Stimulated activated CD8-positive, alpha-beta memory T cell treated with anti-CD3 and anti-CD28 coated beads, Interleukin-12 subunit alpha, Interleukin-12 subunit beta, amount 100 ng/mL, for 1 hour (primary cell): ENCODE measurements around the gene CALCOCO2.
"Not testable (repeated sequence)": the region's sequence is repeated elsewhere in the genome, so short reads cannot be mapped to it uniquely, and the experiment has no call there.

Experiments used
- DNase-seq: peaks from one replicate; pipeline ENCODE4 v3.0.0-alpha.2; 2020; ENCODE audit warnings: low read depth

The CALCOCO2 gene

DNA sequence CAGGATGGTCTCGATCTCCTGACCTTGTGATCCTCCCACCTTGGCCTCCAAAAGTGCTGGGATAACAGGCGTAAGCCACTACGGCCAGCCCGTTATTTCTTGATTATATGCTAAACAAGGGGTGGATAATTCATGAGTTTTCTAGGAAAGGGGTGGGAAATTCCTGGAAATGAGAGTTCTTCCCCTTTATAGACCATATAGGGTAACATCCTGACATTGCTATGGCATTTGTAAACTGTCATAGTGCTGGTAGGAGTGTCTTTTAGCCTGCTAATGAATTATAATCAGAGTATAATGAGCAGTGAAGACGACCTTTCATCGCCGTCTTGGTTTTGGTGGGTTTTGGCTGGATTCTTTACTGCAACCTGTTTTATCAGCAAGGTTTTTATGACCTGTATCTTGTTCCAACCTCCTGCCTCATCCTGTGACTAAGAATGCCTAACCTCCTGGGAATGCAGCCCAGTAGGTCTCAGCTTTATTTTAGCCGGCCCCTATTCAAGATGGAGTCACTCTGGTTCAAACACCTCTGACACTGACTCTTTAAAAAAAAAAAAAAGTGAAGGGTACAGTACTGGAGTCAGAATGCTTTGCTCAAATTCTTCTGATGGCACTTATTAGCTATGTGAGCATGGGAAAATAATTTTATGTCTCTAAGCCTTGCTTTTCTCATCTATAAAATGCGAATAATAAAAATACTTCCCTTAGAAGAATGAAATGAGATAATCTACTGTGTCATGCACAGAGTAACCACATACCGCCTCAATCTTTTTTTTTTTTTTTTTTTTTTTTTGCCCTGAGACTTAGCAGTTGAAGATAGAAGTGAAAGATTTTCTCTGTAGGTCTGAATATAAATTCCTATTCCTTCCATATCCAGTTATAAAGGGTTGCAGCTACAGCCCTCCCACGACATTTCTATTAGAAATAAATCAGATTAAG lies 5.1 kb upstream of the CALCOCO2 start:
- no peak for DNase-seq

DNA sequence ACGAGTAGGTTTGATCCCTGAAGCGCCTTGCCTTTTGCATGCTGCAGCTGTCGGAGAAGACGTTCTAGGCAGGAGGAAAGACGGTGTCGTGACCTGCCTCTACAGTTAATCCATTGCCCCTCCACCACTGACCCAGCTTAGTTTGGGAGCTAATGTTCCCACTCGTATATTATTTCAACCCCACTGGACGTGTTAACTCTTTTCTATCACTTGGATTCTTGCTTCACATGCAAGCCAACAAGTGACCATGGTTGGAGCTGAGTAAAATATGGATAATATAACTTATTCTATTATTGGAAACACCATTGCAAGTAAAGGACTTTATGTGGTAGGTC lies 681 bp downstream of the CALCOCO2 start:
- no peak for DNase-seq

DNA sequence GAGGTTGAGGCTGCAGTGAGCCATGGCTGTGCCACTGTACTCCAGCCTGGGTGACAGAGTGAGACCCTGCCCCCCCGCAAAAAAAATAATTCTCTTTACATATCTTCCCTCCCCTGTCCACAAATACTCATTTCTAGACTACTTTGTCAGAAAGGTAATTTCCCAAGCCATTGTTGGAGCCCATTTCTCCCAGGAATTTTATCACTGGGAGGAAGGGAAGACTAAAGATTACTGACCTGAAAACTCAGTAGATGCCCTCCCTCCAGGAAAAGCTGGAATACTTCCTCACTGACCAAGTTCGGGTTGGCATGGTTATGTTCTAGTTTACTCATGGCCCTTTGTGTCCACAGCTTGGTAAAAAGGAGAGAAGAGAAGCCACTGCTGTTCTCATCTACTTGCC lies 4.1 kb downstream of the CALCOCO2 start:
- no peak for DNase-seq

DNA sequence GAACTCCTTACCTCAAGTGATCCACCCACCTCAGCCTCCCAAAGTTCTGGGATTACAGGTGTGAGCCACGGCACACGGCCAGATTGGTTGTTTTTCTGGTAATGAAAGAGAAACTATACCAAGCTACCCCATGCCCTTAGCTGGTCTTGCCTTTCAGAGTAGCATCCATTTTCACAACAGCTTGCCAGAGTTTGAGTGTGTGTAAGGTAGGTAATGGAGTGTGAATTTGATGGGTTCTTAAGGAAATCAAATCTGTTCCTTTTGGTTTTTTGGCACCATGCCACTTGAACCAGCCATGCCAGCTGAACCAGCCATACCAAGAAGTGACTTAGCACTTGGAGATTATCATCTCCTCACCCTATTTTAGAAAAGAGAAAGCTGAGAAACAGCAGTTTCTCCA lies 5.1 kb downstream of the CALCOCO2 start:
- DNase-seq, result no peak

DNA sequence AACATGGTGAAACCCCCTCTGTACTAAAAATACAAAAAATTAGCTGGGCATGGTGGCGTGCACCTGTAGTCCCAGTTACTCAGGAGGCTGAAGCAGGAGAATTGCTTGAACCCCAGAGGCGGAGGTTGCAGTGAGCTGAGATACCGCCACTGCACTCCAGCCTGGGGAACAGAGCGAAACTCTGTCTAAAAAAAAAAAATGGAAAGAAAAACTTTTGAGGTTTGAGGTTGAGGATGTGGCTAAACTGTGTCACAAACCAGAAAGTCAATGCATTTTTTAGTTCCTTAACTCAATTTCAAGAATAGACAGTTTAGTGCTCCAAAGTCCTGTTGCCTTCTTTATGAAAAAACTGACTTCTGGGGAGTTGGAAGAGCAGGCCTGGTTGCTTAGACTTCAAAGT lies 6.6 kb downstream of the CALCOCO2 start:
- DNase-seq, result not testable (repeated sequence)

DNA sequence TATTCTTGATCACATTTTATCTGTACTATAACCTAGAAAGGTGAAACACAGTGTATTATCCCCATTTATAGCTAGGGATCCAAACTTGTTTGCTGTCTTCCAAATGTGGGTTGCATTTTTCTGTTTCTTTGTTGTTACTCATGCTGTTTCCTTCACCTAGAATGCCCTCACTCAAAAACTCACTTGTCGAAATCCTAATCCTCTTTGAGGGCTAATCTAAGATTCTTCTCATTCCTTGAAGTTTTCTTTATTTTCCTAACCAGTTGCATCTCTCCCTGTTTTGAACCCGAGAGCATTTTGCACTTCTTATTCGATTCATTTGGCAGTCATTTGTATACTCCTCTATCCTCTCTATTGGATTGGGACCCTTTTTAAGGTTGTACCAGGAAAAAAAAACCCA lies 9.6 kb downstream of the CALCOCO2 start:
- DNase-seq, result no peak

DNA sequence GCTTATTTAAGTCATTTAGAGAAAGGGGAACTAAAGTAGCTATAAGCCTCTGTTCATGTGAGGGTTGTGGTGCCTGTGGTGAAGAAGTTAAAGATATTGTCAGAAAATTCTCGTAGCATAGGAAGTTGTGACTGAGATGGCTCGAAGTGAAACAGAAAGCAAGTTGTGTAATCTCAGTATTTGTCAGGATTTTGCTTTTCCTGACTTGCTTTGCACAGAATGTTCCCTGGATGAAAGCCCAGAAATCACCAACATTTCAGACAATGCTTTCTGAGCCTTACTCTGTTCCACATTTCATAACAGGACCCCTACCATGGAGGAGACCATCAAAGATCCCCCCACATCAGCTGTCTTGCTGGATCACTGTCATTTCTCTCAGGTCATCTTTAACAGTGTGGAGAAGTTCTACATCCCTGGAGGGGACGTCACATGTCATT lies 10.6 kb downstream of the CALCOCO2 start:
- DNase-seq, result no peak

DNA sequence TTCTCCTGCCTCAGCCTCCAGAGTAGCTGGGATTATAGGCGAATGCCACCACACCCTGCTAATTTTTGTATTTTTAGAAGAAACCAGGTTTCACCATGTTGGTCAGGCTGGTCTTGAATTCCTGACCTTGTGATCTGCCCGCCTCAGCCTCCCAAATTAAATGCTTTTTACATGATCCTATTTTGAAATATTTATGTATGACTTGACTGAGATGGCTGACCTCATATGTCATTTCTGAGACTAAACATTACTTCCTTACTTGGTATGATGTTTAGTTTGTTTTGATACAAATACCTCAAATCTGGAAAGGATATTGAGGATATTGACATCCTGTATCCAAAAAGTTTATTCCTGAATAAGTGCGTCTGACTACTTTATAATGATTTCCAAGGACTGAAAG lies 11.9 kb downstream of the CALCOCO2 start:
- DNase-seq, result no peak

DNA sequence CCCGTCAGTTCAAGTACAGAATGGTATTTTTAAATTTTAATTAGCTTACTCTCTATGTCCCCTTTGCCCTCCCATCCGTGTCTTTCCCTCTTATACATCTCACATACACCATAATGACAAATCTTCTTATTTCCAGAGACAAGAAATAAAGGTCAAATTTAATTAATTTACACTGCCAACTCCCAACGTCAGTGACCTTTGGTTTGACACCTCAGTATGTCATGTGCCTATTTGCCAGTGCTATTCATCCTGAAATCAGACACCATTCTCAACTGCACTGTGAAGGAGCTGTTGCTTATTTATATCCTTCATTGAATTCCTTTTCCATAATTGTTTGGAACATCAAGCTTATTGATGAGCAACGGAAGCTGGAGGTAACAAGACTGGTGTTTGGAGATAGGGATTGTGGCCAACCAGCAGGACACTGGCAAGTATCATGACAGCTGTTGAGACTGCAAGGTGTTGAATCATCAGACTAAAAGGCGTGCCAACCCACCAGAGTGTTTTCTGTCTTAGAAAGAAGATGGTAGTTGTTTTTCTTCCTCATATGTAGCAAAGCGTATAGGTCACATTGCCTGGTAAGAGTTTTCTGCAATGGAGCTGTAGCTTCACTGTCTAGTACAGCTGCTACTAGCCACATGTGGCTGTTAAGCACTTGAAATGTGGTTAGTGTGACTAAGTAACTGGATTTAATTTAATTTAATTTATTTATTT lies 12.5 kb downstream of the CALCOCO2 start:
- no peak for DNase-seq

DNA sequence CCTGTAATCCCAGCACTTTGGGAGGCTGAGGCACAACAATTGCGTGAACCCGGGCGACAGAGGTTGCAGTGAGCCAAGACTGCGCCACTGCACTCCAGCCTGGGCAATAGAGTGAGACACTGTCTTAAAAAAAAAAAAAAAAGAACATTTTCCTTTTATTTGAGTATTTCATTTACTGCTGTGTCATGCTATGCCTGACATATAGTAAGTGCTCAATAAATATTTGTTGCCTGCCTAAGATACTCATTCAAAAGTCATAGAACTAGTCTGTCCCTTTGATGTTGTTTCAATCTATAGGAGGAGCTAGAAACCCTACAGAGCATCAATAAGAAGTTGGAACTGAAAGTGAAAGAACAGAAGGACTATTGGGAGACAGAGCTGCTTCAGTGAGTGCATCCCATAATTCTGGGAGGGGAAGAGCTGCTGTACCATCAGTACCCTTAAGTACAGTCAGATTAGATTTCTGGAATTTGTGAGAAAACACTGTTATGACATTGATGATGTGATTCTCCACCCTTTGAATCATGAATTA lies 20.0 kb downstream of the CALCOCO2 start:
- DNase-seq, result no peak

DNA sequence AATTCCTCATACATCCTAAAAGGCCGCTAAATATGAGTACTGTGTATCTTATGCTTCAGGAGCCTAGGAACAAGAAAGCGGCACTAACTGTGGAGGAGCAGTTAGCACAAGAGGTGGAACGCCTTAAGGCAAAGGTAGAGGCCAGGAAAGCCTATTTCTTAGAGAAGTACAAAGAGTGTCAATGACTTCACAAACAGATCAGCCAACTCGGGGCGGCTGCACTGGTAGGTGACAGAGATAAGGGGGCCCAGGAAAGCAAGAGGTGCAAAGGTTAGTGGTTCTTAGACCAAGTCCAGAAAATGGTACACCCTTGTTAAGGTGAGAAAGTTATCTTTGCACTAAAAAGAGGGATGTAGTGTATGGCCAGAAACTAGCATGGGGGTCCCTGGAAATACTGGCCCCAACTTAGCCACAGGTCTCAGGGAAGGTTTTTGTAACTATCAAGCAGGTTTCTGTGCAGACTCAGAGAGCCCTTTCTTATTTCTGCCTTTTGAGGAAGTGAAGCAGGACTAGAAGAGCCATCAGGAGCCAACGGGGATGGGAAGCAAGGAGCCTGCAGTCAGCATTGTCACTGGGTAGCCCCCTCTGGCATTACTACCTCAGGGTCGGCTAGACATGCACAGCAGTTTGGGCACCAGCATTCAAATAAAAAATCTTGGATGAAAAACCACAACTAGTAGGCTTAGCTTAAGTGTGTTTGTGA lies 24.1 kb downstream of the CALCOCO2 start:
- no peak for DNase-seq

DNA sequence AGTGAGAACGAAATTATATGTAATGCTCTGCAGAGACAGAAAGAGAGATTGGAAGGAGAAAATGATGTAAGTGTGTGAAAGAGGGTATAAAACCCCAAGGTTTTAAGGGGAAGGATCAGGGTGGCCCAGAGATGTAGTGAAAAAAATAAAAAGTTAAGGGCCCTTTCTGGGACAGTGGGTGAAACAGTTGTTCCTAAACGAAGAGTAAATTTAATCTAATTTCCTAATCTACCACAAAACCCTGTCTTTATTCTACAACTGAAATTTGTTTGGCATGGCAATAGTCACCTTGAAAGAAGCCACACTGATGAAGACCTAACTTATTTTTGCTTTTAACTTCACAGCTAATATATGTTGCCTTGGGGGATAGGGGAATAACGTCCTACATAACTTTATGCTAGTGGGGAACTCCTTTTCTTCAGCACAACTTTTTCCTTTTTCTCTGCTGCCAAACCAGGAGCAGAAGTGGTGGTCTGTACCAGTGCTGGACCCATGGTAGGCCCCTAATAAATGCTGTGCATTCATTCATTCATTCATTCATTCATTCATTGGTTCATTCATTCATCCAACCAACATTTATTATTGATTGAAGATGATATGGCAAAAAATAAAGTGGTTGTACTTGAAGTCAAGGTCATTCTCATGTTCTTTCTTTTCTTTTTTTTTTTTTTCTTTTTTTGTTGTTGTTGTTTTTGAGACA lies 25.4 kb downstream of the CALCOCO2 start:
- DNase-seq, result no peak

DNA sequence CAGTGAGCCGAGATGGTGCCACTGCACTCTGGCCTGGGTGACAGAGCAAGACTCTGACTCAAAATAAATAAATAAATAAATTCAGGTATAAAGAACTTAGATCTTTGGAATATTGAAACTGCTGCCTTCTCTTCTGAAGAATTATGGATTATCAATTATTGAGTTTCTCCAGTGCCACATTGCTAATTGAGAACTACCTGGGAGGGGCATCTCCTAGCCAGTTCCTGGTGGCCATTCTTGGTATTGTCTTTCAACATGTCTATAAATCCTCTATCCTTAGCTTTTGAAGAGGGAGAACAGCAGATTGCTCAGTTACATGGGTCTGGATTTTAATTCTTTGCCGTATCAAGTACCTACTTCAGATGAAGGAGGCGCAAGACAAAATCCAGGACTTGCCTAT lies 29.2 kb downstream of the CALCOCO2 start:
- no peak for DNase-seq

DNA sequence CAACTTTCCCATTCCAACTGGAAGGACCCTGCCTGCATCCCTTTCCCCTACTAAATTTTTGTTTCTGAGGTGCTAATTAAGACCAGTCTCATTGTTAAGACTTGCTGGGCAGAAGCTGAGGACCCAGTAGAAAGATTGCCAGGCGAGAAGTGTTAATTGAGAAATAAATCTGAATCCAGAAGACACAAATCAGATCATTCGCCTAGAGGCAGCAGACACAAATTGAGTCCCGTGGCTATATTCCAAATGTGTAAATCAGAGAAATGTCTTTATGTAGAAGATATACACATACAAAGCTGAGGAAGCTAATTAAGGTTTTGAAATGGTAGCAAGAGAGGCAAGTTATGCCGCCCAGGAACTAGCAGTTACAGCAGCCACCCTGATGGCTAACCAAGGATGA lies 29.6 kb downstream of the CALCOCO2 start:
- DNase-seq, result no peak

DNA sequence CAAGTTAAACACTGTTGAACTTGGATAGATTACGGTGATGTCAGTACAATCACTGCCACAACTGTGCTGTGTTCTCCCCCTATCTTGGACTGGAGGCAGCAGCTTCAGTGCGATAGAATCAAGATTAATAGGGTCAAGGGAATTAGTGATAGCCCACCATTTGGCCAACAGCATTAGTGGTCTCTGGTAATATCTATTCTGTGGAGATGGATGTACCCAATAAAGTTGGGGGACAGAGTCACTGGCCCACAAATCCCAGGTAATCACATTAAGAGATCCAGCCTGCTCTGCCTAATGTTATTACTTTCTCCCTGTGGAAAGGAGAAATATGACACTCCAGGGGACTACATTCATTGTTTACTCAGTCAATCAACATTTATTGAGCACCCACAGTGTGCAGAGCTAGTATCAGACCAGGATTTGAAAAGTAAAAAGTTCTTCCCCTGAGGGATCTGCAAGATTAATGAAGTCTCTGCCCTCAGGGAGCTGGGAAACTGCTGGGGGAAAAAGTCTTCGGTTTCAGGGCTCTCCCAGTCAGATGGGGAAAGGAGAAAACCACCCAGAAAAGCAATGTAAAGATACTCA lies 38.2 kb downstream of the CALCOCO2 start:
- DNase-seq, result no peak

DNA sequence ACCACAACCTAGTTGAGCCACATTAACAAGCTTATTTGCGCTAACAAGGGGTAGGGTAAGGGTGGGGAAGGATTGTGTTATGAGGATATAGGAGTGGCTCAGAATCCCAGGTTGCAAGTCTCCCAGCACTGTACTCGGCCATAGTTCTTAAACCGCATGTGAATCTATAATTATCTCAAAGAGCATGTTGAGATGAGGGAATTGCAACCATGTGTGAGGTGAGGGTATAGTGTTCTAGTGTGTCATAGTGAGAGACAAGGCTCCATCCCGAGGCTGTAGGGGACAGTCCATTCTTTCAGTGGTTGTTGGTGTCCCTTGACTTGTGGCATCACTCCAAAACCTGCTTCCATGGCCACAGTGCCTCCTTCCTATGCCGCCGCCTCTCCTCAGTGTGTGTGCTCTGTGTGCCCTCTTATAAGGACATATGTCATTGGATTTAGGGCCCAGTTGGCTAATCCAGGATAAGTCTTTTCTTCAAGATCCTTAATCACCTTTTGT lies 39.0 kb downstream of the CALCOCO2 start:
- no peak for DNase-seq

DNA sequence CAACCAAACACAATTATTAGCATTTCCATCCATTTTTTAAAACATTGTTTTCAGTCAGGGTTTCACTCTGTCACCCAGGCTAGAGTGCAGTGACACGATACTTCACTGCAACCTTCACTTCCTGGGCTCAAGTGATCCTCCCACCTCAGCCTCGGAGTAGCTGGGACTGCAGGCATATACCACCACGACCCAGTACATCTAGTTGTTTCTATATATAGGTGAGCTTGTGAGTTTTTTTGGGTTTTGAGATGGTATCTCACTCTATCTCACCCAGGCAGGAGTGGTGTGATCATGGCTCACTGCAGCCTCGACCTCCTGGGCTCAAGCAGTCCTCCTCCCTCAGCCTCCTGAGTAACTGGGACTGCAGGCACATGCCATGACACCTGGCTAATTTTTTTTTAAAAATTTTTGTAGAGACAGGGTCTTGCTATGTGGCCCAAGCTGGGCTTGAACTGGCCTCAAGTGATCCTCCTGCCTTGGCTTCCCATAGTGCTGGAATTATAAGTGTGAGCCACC lies 40.3 kb downstream of the CALCOCO2 start:
- no peak for DNase-seq

DNA sequence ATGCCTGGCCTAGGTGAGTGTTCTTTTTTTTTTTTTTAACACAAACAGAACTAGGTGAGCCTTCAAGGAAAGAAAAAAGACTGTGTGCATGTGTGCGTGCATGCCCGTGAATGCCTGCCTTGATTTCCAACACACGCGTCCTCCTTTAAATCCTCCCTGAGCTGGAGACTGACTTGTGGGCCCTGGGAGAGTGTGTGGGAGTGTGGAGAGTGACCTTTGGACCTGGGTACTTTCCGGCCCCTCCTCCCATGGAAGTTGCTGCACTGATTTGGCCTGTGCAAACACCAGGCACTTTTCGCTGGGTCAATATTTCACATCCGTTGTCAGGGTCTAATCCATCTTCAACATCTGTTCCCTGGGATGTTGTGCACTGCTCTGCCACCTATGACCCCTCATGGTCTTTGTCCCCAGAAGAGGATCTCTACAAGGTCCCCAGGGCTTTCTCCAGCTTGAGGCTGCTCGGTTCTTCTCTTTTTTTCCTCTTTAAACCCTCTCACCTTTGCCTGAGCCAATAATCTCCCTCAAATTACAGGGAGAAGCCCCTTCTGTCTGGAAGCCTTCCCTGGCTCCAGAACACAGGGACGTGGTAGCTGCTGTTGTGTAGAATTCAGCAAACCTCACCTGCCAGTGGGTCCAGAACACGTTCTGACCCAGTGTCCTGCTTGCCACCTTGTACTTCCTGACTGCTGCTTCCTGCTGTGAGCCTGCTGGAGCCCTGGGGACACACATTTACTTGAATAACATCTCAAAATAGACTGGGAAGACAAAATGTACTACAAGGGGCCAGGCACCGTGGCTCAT lies 40.9 kb downstream of the CALCOCO2 start:
- no peak for DNase-seq

DNA sequence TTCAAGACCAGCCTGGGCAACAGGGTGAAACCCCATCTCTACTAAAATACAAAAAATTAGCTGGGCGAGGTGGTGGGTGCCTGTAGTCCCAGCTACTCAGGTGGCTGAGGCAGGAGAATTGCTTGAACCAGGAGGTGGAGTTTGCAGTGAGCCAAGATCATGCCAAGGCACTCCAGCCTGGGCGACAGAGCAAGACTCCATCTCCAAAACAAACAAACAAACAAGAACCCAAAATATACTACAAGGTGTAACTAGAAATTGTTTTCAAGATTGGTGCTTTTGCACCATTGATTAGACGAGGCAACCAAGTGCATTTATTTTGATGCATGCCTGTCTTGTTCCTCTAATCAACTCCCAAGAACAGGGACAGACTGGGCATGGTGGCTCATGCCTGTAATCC lies 41.6 kb downstream of the CALCOCO2 start:
- DNase-seq, result not testable (repeated sequence)

DNA sequence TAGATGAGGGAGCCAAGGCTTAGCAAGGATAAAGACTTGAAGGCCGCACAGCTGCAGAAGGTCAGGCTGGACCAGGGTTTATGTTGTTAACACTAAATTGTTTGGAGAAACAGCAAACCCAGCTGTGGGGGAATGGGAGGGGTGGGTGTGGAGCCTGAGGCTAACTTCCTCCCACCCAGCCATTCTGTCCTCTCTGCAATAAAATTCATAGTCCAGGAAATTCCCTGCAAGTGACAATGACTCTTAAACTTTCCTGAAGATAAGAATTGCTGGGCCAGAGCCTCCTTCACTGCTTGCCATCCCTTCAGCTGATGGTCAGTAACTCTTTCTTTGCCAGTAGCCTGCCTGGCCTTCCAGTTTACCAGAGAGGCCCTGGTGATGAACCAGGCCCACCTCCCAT lies 42.4 kb downstream of the CALCOCO2 start:
- no peak for DNase-seq
